ENCODE results near the gene MEP1B. TPM values are rescaled to one million over a fixed set of nuclear protein-coding genes. Genes with fewer than 3 reads are reported as not detected.

The MEP1B gene
- total RNA-seq, 1 donor from 2014 or later = 0.09 TPM

DNA sequence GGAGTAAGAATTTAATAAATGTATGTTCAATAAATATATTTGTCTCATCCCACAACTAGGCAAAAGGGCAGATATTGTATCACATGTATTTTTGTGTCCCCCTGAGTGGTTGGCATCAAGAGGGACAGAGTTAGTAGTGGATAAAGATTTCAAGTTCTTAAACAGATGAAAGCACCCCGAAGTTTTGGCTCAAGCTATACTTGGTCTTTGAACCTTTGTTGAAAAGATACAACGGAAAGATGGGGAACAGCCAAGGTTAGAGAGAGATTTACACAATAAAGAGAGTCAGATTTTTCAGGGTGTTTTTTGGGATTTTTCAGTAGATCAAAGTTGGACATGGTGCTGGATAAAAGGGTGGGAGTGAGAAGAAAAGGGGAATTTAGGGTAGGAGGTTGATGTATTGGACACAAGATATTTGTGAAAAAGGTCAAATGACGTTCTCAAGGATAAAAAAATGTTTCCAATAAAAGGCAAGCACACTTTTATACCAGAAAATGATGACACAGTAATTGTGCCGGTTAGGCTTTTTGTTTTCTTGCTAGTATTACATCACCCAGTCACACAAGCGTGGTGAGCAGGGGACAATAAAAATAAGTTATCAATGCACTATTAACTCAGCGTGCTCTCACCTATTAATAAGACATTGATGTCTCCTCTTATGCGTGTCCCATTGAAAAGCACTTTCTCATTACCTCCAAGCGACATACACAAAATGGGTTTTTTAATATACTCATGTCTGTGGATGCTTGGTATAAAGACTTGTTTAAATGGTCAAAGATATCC is 59.5 kb downstream of the MEP1B start:
- no peak overlapping the region for H3K4me3 Mint-ChIP-seq
- CTCF ChIA-PET = interaction anchor here (1.1 kb wide), 1 partner anchor 22 kb away, joined by 3 read pairs; no protein-coding TSS in a partner anchor
- no peaks in the 10 kb centered on the region for H3K36me3 Mint-ChIP-seq (ENCODE audit: low read depth)
- intact Hi-C loops (cut with micrococcal nuclease) = no loop called here
- DNase-seq (no peak), ATAC-seq (ENCODE audit: low read depth) (no peak)
- TF ChIP-seq, protein P1, sequence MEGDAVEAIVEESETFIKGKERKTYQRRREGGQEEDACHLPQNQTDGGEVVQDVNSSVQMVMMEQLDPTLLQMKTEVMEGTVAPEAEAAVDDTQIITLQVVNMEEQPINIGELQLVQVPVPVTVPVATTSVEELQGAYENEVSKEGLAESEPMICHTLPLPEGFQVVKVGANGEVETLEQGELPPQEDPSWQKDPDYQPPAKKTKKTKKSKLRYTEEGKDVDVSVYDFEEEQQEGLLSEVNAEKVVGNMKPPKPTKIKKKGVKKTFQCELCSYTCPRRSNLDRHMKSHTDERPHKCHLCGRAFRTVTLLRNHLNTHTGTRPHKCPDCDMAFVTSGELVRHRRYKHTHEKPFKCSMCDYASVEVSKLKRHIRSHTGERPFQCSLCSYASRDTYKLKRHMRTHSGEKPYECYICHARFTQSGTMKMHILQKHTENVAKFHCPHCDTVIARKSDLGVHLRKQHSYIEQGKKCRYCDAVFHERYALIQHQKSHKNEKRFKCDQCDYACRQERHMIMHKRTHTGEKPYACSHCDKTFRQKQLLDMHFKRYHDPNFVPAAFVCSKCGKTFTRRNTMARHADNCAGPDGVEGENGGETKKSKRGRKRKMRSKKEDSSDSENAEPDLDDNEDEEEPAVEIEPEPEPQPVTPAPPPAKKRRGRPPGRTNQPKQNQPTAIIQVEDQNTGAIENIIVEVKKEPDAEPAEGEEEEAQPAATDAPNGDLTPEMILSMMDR (IDR thresholded peaks at IDR 0.05) = no peak
- no peak overlapping the region for H3K27ac Mint-ChIP-seq
- peaks cover 2% of the 10 kb centered on the region for H3K27me3 Mint-ChIP-seq
- POLR2A ChIA-PET = no interaction called here
- H3K4me1 Mint-ChIP-seq = no peaks in the 10 kb centered on the region
- no peaks in the 10 kb centered on the region for H3K9me3 Mint-ChIP-seq

- ChIA-PET POLR2A (no interaction called here), CTCF (no interaction called here)
- DNase-seq (no peak), ATAC-seq (ENCODE audit: low read depth) (no peak)
- H3K27me3 Mint-ChIP-seq = peaks cover 4% of the 10 kb centered on the region
- TF ChIP-seq, protein P1 (IDR thresholded peaks at IDR 0.05) = no peak
- no peaks in the 10 kb centered on the region for H3K4me1 Mint-ChIP-seq
- no peak overlapping the region for H3K4me3 Mint-ChIP-seq
- no peaks in the 10 kb centered on the region for H3K36me3 Mint-ChIP-seq (ENCODE audit: low read depth)
- H3K9me3 Mint-ChIP-seq = no peaks in the 10 kb centered on the region
- H3K27ac Mint-ChIP-seq = no peak overlapping the region
- intact Hi-C loops (cut with micrococcal nuclease) = no loop called here
Measured at GRCh38 chr18:32251466-32251865, 61.6 kb downstream of the MEP1B start.

DNA sequence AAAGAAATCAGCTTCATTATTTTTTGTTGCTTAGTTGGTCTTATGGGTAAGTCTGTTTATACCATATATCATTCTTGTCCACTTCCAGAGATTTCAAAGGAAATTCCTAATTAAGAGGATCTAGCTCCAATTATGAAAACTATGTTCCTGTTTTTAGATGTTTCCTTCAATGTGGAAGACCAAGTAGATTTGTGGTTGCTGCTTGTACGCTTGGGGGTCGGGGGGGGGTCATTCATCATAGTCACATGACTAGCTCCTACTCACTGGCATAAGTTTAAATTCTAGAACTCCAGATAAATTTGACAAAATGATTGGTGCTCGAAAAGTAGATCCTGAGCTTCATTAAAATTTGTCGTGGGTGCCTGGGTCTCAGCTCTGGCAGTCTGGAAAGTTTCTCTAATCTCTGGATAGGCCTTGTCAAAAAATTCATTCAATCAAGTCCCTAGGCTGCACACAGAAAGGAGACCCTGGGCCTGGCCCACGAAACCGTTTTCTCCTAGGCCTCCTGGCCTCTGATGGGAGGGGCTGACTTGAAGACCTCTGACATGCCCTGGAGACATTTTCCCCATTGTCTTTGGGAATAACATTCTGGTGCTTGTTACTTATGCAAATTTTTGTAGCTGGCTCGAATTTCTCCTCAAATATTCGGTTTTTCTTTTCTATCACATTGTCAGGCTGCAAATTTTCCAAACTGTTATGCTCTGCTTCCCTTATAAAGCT is 62.5 kb downstream of the MEP1B start:
- Mint-ChIP-seq H3K27ac (no peak overlapping the region), H3K4me3 (no peak overlapping the region), H3K27me3 (peaks cover 9% of the 10 kb centered on the region), H3K36me3 (ENCODE audit: low read depth) (no peaks in the 10 kb centered on the region), H3K9me3 (no peaks in the 10 kb centered on the region), H3K4me1 (no peaks in the 10 kb centered on the region)
- ChIA-PET CTCF (no interaction called here), POLR2A (no interaction called here)
- TF ChIP-seq, protein P1 (IDR thresholded peaks at IDR 0.05) = no peak
- DNase-seq = no peak
- intact Hi-C loops (cut with micrococcal nuclease) = no loop called here
- ATAC-seq (ENCODE audit: low read depth) = no peak

GRCh38 chr18:32255570-32255969 is 65.7 kb downstream of the MEP1B start:
- Mint-ChIP-seq H3K4me3 (no peak overlapping the region), H3K27me3 (peaks cover 14% of the 10 kb centered on the region), H3K36me3 (ENCODE audit: low read depth) (no peaks in the 10 kb centered on the region), H3K27ac (no peak overlapping the region), H3K9me3 (no peaks in the 10 kb centered on the region), H3K4me1 (no peaks in the 10 kb centered on the region)
- no peak for DNase-seq
- TF ChIP-seq, protein P1 (IDR thresholded peaks at IDR 0.05) = no peak
- intact Hi-C loops (cut with micrococcal nuclease) = no loop called here
- CTCF ChIA-PET = no interaction called here
- POLR2A ChIA-PET = no interaction called here
- ATAC-seq (ENCODE audit: low read depth) = no peak

- intact Hi-C loops (cut with micrococcal nuclease) = no loop called here
- TF ChIP-seq, protein P1 (IDR thresholded peaks at IDR 0.05) = no peak
- H3K27me3 Mint-ChIP-seq = peaks cover 19% of the 10 kb centered on the region
- H3K36me3 Mint-ChIP-seq (ENCODE audit: low read depth) = no peaks in the 10 kb centered on the region
- no peak for DNase-seq
- CTCF ChIA-PET = no interaction called here
- H3K27ac Mint-ChIP-seq = no peak overlapping the region
- no peak for ATAC-seq (ENCODE audit: low read depth)
- H3K4me1 Mint-ChIP-seq = no peaks in the 10 kb centered on the region
- no peak overlapping the region for H3K4me3 Mint-ChIP-seq
- H3K9me3 Mint-ChIP-seq = no peaks in the 10 kb centered on the region
- POLR2A ChIA-PET = no interaction called here
Measured at GRCh38 chr18:32257084-32257785, 67.4 kb downstream of the MEP1B start.
